ENCODE data around the gene JAKMIP1. TPM values are rescaled to one million over a fixed set of nuclear protein-coding genes. Genes with fewer than 3 reads are reported as not detected.

JAKMIP1 gene
- total and polyA plus RNA-seq, 5 donors from 2014 or later, result 18.7 to 39.7 (median 32.6) TPM

- no peak overlapping the region for H3K27ac ChIP-seq (ENCODE audit: insufficient read depth, low read length, poor library complexity, severe bottlenecking)
- H3K36me3 Mint-ChIP-seq, result peaks cover 5% of the 10 kb centered on the region
- H3K4me3 Mint-ChIP-seq, result no peak overlapping the region
- DNase-seq (no peak), ATAC-seq (ENCODE audit: low read depth in 2 of 2) (no peak)
- no peak overlapping the region for H3K27ac Mint-ChIP-seq
- H3K4me1 Mint-ChIP-seq, result no peaks in the 10 kb centered on the region
- H3K27me3 Mint-ChIP-seq, result peaks cover 15% of the 10 kb centered on the region
- peaks cover 0 to 17% (median 6%) of the 10 kb centered on the region in 7 donors for H3K9me3 Mint-ChIP-seq
- H3K27me3 ChIP-seq (ENCODE audit: control insufficient read depth, insufficient read depth, low read length), result no peaks in the 10 kb centered on the region
- H3K4me3 ChIP-seq (ENCODE audit: low read depth, low read length), result no peak overlapping the region
- H3K9me3 ChIP-seq (ENCODE audit: control insufficient read depth in 2 of 2, low read length in 2 of 2), result peaks cover 5 to 8% of the 10 kb centered on the region in 2 experiments
- no peaks in the 10 kb centered on the region for H3K4me1 ChIP-seq (ENCODE audit: control insufficient read depth, insufficient read depth, low read length, poor library complexity, severe bottlenecking)
- H3K36me3 ChIP-seq (ENCODE audit: control insufficient read depth, insufficient read depth, low read length), result no peaks in the 10 kb centered on the region
These were observed 215.5 kb downstream of the JAKMIP1 start for GRCh38 chr4:5984843-5985242.

- Mint-ChIP-seq H3K27ac (no peak overlapping the region), H3K9me3 (peaks cover 0 to 17% (median 6%) of the 10 kb centered on the region in 7 donors), H3K36me3 (peaks cover 5% of the 10 kb centered on the region)
These were observed 218.0 kb downstream of the JAKMIP1 start for GRCh38 chr4:5982156-5982973.

GRCh38 chr4:5980436-5981155 is 219.8 kb downstream of the JAKMIP1 start:
- H3K27me3 Mint-ChIP-seq, result peaks cover 42% of the 10 kb centered on the region
- no peak for ATAC-seq (ENCODE audit: low read depth in 2 of 2)
- H3K9me3 ChIP-seq (ENCODE audit: control insufficient read depth in 2 of 2, low read length in 2 of 2), result peaks cover 5 to 8% of the 10 kb centered on the region in 2 experiments
- peaks cover 5% of the 10 kb centered on the region for H3K36me3 Mint-ChIP-seq
- no peaks in the 10 kb centered on the region for H3K4me1 Mint-ChIP-seq
- H3K4me3 ChIP-seq (ENCODE audit: low read depth, low read length), result no peak overlapping the region
- no peak overlapping the region for H3K27ac Mint-ChIP-seq
- peaks cover 0 to 17% (median 6%) of the 10 kb centered on the region in 7 donors for H3K9me3 Mint-ChIP-seq
- no peak for DNase-seq
- H3K27ac ChIP-seq (ENCODE audit: insufficient read depth, low read length, poor library complexity, severe bottlenecking), result no peak overlapping the region
- no peaks in the 10 kb centered on the region for H3K27me3 ChIP-seq (ENCODE audit: control insufficient read depth, insufficient read depth, low read length)
- H3K36me3 ChIP-seq (ENCODE audit: control insufficient read depth, insufficient read depth, low read length), result no peaks in the 10 kb centered on the region
- no peak overlapping the region for H3K4me3 Mint-ChIP-seq
- no peaks in the 10 kb centered on the region for H3K4me1 ChIP-seq (ENCODE audit: control insufficient read depth, insufficient read depth, low read length, poor library complexity, severe bottlenecking)

More at GRCh38 chr4:5982156-5982973, 218.0 kb downstream of the JAKMIP1 start:
- no peak for ATAC-seq (ENCODE audit: low read depth in 2 of 2)
- Histone ChIP-seq H3K4me3 (ENCODE audit: low read depth, low read length) (no peak overlapping the region), H3K9me3 (ENCODE audit: control insufficient read depth in 2 of 2, low read length in 2 of 2) (peaks cover 5 to 8% of the 10 kb centered on the region in 2 experiments), H3K36me3 (ENCODE audit: control insufficient read depth, insufficient read depth, low read length) (no peaks in the 10 kb centered on the region), H3K27ac (ENCODE audit: insufficient read depth, low read length, poor library complexity, severe bottlenecking) (no peak overlapping the region), H3K4me1 (ENCODE audit: control insufficient read depth, insufficient read depth, low read length, poor library complexity, severe bottlenecking) (no peaks in the 10 kb centered on the region), H3K27me3 (ENCODE audit: control insufficient read depth, insufficient read depth, low read length) (no peaks in the 10 kb centered on the region)
- no peaks in the 10 kb centered on the region for H3K4me1 Mint-ChIP-seq
- no peak overlapping the region for H3K4me3 Mint-ChIP-seq
- peaks cover 36% of the 10 kb centered on the region for H3K27me3 Mint-ChIP-seq
- no peak for DNase-seq

GRCh38 chr4:5979981-5980380 is 220.4 kb downstream of the JAKMIP1 start:
- DNase-seq, result no peak
- Mint-ChIP-seq H3K4me1 (no peaks in the 10 kb centered on the region), H3K36me3 (peaks cover 5% of the 10 kb centered on the region), H3K9me3 (peaks cover 0 to 16% (median 6%) of the 10 kb centered on the region in 7 donors), H3K4me3 (no peak overlapping the region), H3K27me3 (peaks cover 42% of the 10 kb centered on the region), H3K27ac (no peak overlapping the region)
- no peaks in the 10 kb centered on the region for H3K4me1 ChIP-seq (ENCODE audit: control insufficient read depth, insufficient read depth, low read length, poor library complexity, severe bottlenecking)
- H3K36me3 ChIP-seq (ENCODE audit: control insufficient read depth, insufficient read depth, low read length), result no peaks in the 10 kb centered on the region
- ATAC-seq (ENCODE audit: low read depth in 2 of 2), result no peak
- H3K27ac ChIP-seq (ENCODE audit: insufficient read depth, low read length, poor library complexity, severe bottlenecking), result no peak overlapping the region
- no peaks in the 10 kb centered on the region for H3K27me3 ChIP-seq (ENCODE audit: control insufficient read depth, insufficient read depth, low read length)
- peaks cover 5 to 7% of the 10 kb centered on the region in 2 experiments for H3K9me3 ChIP-seq (ENCODE audit: control insufficient read depth in 2 of 2, low read length in 2 of 2)
- no peak overlapping the region for H3K4me3 ChIP-seq (ENCODE audit: low read depth, low read length)

- Histone ChIP-seq H3K27ac (ENCODE audit: insufficient read depth, low read length, poor library complexity, severe bottlenecking) (no peak overlapping the region), H3K4me1 (ENCODE audit: control insufficient read depth, insufficient read depth, low read length, poor library complexity, severe bottlenecking) (no peaks in the 10 kb centered on the region), H3K9me3 (ENCODE audit: control insufficient read depth in 2 of 2, low read length in 2 of 2) (no peaks in the 10 kb centered on the region), H3K27me3 (ENCODE audit: control insufficient read depth, insufficient read depth, low read length) (no peaks in the 10 kb centered on the region), H3K4me3 (ENCODE audit: low read depth, low read length) (no peak overlapping the region), H3K36me3 (ENCODE audit: control insufficient read depth, insufficient read depth, low read length) (no peaks in the 10 kb centered on the region)
- Mint-ChIP-seq H3K9me3 (no peaks in the 10 kb centered on the region), H3K4me3 (no peak overlapping the region), H3K4me1 (no peaks in the 10 kb centered on the region), H3K27ac (no peak overlapping the region), H3K36me3 (no peaks in the 10 kb centered on the region), H3K27me3 (peaks cover 36% of the 10 kb centered on the region)
- no peak for DNase-seq
- ATAC-seq (ENCODE audit: low read depth in 2 of 2), result no peak
These were observed 223.4 kb downstream of the JAKMIP1 start for GRCh38 chr4:5976921-5977320.

GRCh38 chr4:5976431-5976830 is 223.9 kb downstream of the JAKMIP1 start:
- Mint-ChIP-seq H3K9me3 (no peaks in the 10 kb centered on the region), H3K4me1 (no peaks in the 10 kb centered on the region), H3K27me3 (peaks cover 36% of the 10 kb centered on the region), H3K27ac (no peak overlapping the region), H3K4me3 (no peak overlapping the region), H3K36me3 (no peaks in the 10 kb centered on the region)
- no peaks in the 10 kb centered on the region for H3K36me3 ChIP-seq (ENCODE audit: control insufficient read depth, insufficient read depth, low read length)
- H3K9me3 ChIP-seq (ENCODE audit: control insufficient read depth in 2 of 2, low read length in 2 of 2), result no peaks in the 10 kb centered on the region
- H3K4me1 ChIP-seq (ENCODE audit: control insufficient read depth, insufficient read depth, low read length, poor library complexity, severe bottlenecking), result no peaks in the 10 kb centered on the region
- H3K4me3 ChIP-seq (ENCODE audit: low read depth, low read length), result no peak overlapping the region
- DNase-seq, result no peak
- H3K27me3 ChIP-seq (ENCODE audit: control insufficient read depth, insufficient read depth, low read length), result no peaks in the 10 kb centered on the region
- ATAC-seq (ENCODE audit: low read depth in 2 of 2), result no peak
- no peak overlapping the region for H3K27ac ChIP-seq (ENCODE audit: insufficient read depth, low read length, poor library complexity, severe bottlenecking)
